Vagina (tissue), 2 donors: Measurements from ENCODE around the gene ZNF260.

Experiments used
- POLR2A ChIP-seq, 2 donors: fragments of 450-650 bp; IDR thresholded peaks; one replicate each; pipeline ENCODE4 v1.6.1; 2017; ENCODE audit warnings: antibody characterized with exemption in 2 of 2, mild to moderate bottlenecking in 2 of 2, moderate library complexity in 2 of 2
- POLR2AphosphoS5 ChIP-seq, 2 donors: sonication (generic); formaldehyde crosslinking; IDR thresholded peaks; one replicate each; pipeline ENCODE4 v1.9.0; 2017; ENCODE audit warnings: antibody characterized with exemption in 2 of 2, mild to moderate bottlenecking in 2 of 2, low read depth in 1 of 2; ENCODE audit not compliant: insufficient read depth in 1 of 2
- TF ChIP-seq, protein P1 (sequence below), 3 experiments: fragments of 450-650 bp in 2 of 3; fragments of 200-600 bp in 1 of 3; sonication (generic) in 1 of 3; IDR thresholded peaks; one replicate each; pipeline ENCODE4 v1.5.1; 2017 to 2019; ENCODE audit warnings: antibody characterized with exemption in 3 of 3, mild to moderate bottlenecking in 2 of 3, moderate library complexity in 2 of 3

DNA sequence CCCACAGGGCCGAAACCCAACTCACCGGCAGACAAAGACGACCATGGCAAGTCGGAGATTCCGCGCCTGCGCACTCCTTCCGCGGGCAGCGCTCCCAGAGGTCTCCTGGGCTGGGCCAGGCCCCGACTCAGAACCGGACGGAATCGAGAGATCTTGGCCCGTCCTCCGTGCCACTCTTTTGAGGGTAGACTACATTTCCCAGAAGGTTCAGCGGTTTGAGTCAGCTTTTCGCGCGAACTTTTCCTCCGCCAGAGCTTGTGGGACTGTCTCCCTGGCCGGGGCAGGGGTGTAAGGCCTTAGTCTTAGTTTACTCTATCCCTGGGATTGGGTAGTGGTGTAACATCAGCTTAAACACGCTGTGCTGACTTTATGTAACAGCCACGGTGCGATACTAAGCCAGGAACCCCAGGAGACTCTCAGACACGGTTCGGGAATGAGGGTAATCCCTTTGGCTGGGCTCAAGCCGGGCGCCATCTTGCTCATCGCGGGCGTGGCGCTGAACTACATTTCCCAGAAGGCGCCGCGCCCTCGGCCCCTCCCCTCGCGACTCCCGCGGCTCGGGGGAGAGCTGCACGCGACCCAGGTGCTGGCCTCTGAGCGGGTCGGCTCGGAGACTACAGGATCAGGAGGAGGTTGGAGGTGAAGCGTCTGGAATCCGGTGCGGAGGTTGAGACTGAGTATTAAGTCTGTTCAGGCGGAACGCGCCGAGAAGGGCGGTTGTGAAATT, at the start of gene ZNF260:
- TF ChIP-seq, protein P1, sequence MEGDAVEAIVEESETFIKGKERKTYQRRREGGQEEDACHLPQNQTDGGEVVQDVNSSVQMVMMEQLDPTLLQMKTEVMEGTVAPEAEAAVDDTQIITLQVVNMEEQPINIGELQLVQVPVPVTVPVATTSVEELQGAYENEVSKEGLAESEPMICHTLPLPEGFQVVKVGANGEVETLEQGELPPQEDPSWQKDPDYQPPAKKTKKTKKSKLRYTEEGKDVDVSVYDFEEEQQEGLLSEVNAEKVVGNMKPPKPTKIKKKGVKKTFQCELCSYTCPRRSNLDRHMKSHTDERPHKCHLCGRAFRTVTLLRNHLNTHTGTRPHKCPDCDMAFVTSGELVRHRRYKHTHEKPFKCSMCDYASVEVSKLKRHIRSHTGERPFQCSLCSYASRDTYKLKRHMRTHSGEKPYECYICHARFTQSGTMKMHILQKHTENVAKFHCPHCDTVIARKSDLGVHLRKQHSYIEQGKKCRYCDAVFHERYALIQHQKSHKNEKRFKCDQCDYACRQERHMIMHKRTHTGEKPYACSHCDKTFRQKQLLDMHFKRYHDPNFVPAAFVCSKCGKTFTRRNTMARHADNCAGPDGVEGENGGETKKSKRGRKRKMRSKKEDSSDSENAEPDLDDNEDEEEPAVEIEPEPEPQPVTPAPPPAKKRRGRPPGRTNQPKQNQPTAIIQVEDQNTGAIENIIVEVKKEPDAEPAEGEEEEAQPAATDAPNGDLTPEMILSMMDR (IDR thresholded peaks at IDR 0.05): no peak
- TF ChIP-seq POLR2A (IDR thresholded peaks at IDR 0.05) (peak in 1 of 2 donors; percentile 11), POLR2AphosphoS5 (IDR thresholded peaks at IDR 0.05; ENCODE audit: insufficient read depth in 1 of 2, low read depth in 1 of 2) (peak; percentile 91 to 97)
